ENCODE data around the gene SLC25A46. TPM values are rescaled to one million over a fixed set of nuclear protein-coding genes. Genes with fewer than 3 reads are reported as not detected.
"Not testable (repeated sequence)": the region's sequence is repeated elsewhere in the genome, so short reads cannot be mapped to it uniquely, and the experiment has no call there.

SLC25A46 gene
- total RNA-seq, 2 experiments from 2014 or later, result 47.5 to 51.5 TPM

DNA sequence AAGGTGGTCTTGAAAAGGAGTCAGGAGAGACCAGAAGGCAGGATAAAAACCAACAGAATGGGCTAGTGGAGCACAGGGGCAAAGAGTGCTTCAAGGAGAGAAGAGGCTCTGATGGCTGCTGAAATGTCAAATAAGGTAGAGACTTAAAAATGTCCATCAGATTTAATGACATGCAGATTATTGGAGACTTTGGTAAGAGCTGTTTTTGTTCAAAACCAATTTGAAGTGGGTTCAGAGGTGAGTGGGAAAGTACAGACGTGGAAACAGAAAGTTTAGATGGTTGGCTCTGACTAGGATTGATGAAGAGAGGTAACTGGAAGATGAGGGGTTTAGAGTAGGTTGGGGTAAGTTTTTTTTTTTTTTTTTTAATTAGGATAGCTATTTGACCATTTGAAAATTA, 14.1 kb downstream of the SLC25A46 start:
- ChIA-PET CTCF (interaction anchor here (1.2 kb wide), 1 partner anchor 11 kb away, joined by 3 read pairs; no protein-coding TSS in a partner anchor), POLR2A (interaction anchor here (0.6 to 1.0 kb wide), 3 partner anchors 15 to 1408 kb away, joined by 4 to 7 read pairs (median 4); partner anchors contain the start of gene SLC25A46)

DNA sequence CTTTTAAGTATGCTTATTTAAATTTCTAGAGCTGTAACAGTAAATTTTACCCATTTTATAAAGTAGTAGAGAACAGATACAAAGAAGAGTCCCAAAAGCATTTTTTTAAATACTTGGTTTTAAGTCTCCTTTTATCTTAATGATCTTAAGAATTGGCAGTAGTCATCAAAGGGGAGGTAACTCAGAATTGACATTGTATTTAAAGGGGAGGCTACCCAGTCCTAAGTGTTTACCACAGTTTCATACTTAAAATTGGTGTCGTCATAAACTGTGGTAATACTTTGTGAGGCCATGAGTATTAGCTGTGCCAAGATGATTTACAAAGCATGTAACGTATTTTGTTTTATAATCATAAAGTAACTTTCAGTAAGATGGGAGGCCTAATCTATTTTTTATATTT, 14.8 kb downstream of the SLC25A46 start:
- CTCF ChIA-PET, result interaction anchor here (1.2 kb wide), 1 partner anchor 12 kb away, joined by 3 read pairs; no protein-coding TSS in a partner anchor
- POLR2A ChIA-PET, result interaction anchor here (0.6 to 1.0 kb wide), 3 partner anchors 15 to 1408 kb away, joined by 4 to 7 read pairs (median 4); partner anchors contain the start of gene SLC25A46

DNA sequence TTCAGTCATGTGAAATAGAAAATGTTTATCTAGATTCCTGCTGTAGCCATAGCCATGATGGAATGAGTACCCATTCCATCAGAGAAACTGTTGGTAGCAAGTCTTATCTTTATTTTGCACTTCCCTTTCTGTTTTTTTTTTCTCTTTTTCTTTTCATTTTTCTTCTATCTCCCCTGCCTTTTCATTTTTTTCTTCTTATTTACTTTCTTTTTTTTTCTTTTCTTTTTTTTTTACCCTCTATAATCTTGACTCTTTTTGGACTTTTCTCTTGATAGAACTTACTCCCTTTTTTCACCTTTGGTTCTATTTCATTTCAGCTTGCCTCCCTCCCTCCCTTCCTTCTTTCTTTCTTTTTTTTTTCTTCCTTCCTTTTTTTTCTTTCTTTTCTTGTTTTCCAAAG, 15.4 kb downstream of the SLC25A46 start:
- CTCF ChIA-PET, result no interaction called here
- POLR2A ChIA-PET, result no interaction called here

DNA sequence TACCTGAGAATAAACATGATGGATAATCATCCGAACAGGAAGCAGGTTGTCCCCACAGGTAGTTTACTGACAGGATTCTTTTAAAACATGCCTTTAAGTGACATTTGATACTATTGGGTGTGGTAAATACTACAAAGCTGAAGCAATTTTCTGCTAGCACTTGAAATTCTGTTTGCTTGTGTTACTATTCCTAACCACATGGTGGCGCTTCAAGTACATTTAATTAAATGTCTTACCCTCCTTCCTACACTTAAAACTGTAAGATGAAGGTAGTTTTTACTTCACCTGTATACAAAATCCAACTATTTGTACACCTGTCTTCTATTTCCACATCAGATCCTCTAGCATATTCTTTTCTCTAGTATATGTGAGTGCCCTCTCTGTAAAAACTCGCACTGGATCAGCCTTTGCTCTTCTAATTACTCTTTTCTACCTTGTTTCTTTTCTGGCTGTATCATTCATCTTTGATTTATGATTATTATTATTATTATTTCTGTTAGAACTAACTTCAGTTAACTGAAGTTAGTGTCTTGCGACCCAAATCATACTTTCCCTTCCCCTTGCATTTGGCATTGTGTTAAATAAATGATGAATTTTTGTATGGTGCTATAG, 18.4 kb downstream of the SLC25A46 start:
- CTCF ChIA-PET, result no interaction called here

DNA sequence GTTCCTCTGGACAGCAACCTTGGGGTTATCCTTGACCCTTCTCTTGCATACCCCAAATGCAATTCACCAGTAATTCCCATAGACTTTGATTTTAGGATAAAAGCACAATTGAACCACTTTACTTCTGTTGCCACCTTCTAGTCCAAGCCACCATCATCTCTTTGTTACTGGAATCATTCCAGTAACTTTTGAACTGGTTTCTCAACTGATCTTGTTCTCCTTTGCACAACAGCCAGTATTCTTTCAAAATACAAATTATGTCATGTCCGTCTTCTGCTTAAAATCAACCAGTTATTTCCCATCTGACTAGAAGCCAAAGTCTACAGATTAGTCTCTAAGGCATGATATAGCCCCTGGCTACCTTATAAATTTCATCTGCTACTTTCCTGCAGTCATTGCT, 21.4 kb downstream of the SLC25A46 start:
- CTCF ChIA-PET, result no interaction called here

More for the DNA sequence above, 18.4 kb downstream of the SLC25A46 start:
- POLR2A ChIA-PET, result no interaction called here

DNA sequence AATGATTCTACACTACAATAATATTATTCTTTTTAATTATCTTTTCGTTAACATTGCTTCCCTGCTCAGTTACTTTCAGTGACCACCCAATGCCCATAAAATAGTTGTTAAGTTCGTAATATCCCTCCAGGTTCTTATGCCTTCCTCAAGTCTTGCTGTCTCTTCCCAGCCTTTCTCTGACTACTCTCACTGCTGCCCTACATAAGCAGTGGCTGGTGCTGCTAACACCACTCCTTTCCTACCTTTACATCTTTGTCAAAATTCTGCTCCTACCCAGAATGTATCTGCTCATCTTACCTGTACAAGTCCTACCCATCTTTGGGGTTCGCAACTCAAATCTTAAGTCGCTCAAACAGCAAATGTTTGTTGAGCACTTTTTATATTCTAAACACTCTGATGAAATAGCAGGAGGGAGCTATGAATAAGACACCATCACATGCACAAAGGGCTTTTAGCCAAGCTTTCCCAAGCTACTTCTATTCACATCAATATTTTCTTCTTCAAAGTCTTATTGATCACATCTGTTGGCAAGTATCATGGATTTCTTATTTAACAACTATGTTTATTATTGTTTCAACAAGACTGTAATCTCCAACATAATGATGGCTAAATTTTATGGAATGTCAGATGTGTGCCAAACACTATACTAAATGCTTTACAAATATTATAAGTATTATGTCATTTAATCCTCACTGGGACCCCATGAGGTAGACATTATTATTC, 29.5 kb downstream of the SLC25A46 start:
- ChIA-PET CTCF (no interaction called here), POLR2A (no interaction called here)

More for the DNA sequence above, 21.4 kb downstream of the SLC25A46 start:
- POLR2A ChIA-PET, result interaction anchor here (0.7 kb wide), 1 partner anchor 22 kb away, joined by 3 read pairs; no protein-coding TSS in a partner anchor

DNA sequence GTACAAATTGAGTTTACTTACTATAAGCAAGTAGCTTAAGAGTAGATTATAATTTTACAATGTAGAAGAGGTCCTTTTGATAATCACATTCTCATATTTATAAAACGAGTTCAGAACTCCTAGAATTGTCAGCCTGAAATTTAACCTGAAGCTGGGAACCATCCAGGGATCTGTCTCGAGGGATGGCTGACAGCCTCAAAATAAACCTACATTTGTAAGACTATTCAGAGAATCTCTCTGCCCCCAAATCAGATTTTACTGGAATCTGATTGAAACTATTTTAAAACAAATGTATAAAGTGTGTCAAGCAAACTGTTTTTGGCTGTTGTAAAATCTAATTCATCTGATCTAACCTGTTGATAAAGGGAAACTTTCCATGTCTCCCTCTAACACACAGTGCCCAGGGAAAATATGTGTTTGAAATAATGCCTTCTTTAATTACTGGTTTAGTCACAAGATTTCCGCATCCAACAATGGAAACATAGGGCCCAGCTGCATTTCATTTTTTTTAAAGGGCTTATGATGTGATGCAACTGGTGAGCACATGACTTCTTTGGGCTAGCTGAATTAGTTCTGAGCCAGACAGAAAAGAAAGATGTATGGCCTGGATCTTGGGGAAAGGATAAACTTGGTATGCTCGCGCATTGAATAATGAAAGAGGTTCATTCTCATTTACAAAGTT, 30.3 kb downstream of the SLC25A46 start:
- CTCF ChIA-PET, result no interaction called here
- POLR2A ChIA-PET, result no interaction called here

DNA sequence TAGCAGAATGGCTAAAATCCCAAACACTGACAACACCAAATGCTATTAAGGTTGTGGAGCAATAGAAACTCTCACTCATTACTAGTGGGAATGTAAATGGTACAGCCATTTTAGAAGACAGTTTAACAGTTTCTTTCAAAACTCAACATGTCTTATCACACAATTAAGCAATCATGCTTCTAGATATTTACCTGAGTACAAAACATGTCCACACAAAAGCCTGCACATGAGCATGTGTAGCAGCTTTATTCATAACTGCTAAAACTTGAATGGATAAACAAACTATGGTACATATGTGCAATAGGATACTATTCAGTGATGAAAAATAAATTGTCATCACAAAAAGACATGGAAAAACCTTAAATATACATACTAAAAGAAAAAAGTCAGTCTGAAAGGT, 31.5 kb downstream of the SLC25A46 start:
- POLR2A ChIA-PET, result no interaction called here
- CTCF ChIA-PET, result no interaction called here

DNA sequence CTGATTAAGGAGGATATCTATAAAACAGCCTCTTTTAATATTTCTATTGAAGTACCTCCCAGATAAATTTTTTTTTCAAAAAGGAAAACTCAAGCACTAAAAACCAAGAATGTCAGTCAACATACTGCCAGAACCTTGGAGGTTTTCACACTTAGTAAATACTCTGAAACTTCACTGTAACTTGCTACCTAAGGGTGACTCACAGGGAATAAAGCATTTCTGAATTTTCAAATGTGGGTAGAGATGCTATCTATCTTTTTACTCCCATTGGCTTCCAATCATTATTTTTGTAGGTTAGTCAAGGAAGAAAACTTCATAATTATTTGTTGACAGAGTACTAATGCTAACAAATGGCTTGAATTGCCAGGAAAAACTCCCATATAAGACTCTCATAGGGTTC, 46.1 kb downstream of the SLC25A46 start:
- ChIA-PET CTCF (no interaction called here), POLR2A (no interaction called here)

DNA sequence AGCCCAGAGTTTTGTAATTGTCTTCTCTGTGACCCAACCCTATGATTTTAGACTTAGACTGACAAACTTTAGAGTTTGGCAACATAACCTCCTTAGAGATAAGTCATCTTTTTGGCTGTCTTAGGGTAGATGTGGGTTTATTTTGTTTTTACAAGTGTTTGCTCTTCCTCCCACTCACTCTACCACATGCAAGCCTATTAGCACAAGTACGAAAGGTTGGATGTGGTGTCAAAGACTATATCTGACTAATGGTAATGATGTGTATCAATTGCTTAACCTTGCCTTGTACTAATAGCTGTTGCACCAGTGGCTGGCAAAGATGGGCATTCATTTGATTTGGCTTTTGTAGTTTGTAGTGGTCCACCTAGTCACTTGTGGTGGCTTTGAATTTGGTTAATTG, 46.5 kb downstream of the SLC25A46 start:
- CTCF ChIA-PET, result no interaction called here
- POLR2A ChIA-PET, result no interaction called here

DNA sequence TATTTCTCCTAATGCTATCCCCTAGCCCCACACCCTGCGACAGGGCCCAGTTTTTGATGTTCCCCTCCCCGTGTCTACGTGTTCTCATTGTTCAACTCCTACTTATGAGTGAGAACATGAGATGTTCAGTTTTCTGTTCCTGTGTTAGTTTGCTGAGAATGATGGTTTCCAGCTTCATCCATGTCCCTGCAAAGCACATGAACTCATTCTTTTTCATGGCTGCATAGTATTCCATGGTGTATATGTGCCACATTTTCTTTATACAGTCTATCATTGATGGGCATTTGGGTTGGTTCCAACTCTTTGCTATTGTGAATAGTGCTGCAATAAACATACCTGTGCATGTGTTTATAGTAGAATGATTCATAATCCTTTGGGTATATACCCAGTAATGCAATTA, 49.2 kb downstream of the SLC25A46 start:
- CTCF ChIA-PET, POLR2A ChIA-PET: not testable (repeated sequence)

DNA sequence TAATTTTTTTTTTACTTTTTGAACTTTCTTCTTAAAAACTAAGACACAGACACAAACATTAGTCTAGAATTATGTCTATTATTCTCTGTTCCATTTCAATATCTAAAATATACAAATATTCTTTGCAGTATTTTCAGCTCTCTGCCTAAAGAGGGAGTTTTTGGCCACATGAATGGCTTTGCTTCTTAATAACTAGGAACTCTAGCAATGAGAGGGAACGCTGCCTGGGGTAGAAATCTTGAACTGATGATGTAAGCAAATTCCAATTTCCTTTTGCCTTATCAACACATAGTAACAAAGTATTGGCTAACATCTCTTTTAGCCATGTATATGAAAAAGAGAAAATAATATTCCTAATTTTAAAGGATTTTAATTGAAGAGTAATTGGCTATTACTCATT, 51.9 kb downstream of the SLC25A46 start:
- CTCF ChIA-PET, result no interaction called here
- POLR2A ChIA-PET, result no interaction called here

DNA sequence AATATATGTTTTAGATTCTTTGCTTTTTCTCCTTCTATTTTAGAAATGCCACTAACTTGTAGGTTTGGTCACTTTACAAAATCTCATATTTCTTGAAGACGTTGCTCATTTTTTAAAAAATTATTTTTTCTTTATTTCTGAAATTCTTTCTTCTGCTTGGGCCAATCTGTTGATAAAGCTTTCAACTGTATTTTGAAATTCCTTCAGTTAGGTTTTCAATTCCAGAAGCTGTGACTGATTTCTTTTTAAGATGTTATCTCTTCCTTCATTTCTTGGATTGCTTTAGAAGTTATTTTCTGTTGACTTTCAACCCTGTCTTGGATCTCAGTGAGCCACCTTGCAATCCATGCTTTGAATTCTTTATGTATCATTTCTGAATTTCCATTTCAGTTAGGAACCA, 64.2 kb downstream of the SLC25A46 start:
- ChIA-PET POLR2A (no interaction called here), CTCF (no interaction called here)

DNA sequence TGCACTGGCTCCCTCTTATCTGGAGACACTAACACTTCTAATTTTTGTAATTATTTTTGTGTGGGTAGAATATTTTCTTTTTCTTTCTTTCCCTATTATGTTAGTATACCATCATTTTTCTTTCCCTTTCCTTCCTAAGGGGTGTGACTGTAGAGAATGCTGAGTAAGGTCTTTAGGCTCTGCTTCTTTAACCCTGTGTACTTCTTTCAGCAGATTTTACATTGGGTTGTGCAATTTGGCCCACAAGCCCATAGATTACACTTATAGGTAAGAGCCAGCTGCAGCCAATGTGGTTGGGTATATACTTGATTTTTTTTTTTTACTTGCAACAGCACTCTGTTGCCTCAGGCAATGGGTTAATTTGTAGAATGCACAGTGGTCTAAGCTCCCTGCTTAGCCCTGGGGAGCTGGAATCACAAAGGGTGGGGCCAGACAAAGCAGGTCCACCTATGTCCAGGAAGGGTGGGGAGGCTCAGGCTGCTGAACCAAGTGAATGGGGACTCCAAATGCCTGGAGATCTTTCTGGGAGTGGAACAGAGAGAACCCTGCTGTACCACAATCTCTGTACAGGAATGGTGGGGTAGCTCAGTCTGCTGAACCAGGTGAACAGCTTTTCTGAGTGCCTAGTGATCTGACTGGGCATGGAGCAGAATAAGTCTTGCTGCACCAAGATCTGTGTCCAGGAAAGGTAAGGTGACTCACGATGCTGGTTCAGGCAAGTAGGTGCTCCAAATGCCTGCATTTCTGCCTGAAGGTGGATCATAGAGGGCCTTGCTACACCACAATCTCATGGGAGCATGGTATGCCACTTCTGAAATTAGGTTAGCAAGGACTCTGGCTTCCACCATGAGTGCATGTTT, 64.9 kb downstream of the SLC25A46 start:
- CTCF ChIA-PET, result no interaction called here
- POLR2A ChIA-PET, result no interaction called here

DNA sequence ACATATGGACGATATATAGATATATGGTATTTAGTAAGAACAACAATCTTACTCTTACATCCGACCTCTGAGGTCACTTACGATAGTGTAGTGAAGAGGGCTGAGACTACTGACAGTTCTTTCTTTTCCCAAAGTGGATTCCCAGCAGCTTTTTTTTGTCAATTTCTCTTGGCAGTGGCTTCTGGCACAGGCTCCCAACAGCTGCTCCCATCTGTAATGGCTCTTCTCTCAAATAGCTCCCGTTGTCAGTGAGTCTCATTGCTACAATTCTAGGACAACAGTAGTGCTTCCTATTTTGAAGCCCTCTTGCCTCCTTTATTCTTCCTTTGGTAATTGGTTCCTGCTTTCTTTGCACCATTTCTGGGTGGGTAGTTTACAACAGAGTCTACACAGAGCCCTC, 68.4 kb downstream of the SLC25A46 start:
- CTCF ChIA-PET, result no interaction called here
- POLR2A ChIA-PET, result no interaction called here

DNA sequence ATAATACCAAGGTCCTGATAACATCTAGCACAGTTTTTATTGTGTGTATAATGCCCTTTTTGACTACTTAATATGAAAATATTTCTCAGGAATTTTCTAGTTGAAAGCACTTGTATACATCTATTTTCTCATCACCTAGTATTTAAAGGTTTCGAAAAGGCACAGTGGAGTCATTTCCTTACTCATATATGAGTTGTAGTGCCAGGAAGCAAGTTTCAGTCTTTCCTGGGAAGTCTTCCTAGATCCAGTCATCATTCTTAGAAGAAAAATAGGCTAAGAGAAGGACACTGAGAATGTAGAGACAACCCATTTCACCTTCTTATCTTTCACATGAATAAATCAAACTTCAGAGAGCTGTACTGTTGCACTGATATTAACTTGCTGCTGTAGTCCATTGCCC, 70.2 kb downstream of the SLC25A46 start:
- CTCF ChIA-PET, result no interaction called here
- POLR2A ChIA-PET, result no interaction called here

Measured in activated CD8-positive, alpha-beta memory T cell treated with anti-CD3 and anti-CD28 coated beads for 36 hours (primary cell).